ENCODE results near the gene PICALM.
A peak's percentile ranks its signal among the peaks of the same experiment; 100 is the strongest.

The PICALM gene

DNA sequence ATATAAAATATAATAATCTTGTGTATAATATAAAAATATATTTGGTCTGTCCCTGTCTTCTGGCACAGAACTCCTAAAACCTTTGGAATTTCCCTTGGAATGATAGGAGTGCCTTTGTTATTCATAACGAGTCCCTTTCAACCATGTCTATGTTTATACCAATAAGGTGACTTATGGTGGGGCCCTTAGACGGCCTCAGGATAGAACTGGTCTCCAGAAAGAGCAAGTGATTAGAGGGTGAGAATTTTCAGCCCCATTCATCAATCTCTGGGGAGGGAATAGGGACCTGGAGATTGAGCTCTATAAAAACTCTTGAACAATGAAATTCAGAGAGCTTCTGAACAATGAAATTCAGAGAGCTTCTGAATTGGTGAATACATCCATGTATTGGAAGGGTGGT lies 18.4 kb upstream of the PICALM start:
- DNase-seq (ENCODE audit: low read depth), result no peak
- TF ChIP-seq, protein P1, sequence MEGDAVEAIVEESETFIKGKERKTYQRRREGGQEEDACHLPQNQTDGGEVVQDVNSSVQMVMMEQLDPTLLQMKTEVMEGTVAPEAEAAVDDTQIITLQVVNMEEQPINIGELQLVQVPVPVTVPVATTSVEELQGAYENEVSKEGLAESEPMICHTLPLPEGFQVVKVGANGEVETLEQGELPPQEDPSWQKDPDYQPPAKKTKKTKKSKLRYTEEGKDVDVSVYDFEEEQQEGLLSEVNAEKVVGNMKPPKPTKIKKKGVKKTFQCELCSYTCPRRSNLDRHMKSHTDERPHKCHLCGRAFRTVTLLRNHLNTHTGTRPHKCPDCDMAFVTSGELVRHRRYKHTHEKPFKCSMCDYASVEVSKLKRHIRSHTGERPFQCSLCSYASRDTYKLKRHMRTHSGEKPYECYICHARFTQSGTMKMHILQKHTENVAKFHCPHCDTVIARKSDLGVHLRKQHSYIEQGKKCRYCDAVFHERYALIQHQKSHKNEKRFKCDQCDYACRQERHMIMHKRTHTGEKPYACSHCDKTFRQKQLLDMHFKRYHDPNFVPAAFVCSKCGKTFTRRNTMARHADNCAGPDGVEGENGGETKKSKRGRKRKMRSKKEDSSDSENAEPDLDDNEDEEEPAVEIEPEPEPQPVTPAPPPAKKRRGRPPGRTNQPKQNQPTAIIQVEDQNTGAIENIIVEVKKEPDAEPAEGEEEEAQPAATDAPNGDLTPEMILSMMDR (IDR thresholded peaks at IDR 0.05; ENCODE audit: low read depth, low read length), result no peak
- TF ChIP-seq, protein P2, sequence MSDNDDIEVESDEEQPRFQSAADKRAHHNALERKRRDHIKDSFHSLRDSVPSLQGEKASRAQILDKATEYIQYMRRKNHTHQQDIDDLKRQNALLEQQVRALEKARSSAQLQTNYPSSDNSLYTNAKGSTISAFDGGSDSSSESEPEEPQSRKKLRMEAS (IDR thresholded peaks at IDR 0.05; ENCODE audit: low read depth, low read length), result no peak
- TF ChIP-seq MYC (IDR thresholded peaks at IDR 0.05; ENCODE audit: low read depth, low read length) (no peak), POLR2A (IDR thresholded peaks at IDR 0.05; ENCODE audit: extremely low read depth, insufficient read length) (no peak)

DNA sequence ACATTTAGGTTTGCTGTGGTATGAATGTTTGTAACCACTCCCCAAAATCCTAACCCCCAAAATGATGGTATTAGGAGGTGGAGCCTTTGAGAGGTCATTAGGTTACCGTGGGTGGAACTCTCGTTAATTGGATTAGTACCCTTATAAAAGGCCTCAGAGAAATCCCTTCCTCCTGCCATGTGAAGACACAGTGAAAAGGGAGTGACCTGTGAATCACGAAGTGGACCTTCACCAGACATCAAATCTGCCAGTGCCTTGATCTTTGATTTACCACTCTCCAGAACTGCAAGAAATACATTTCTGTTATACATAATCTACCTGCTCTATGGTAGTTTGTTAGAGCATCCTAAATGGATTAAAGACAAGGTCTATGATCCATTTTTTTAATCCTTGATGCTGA lies 12.6 kb upstream of the PICALM start:
- DNase-seq (ENCODE audit: low read depth), result no peak
- no peak overlapping the region for H3K4me3 ChIP-seq (ENCODE audit: low read depth, low read length)
- TF ChIP-seq, protein P2 (IDR thresholded peaks at IDR 0.05; ENCODE audit: low read depth, low read length), result no peak
- TF ChIP-seq MYC (IDR thresholded peaks at IDR 0.05; ENCODE audit: low read depth, low read length) (no peak), POLR2A (IDR thresholded peaks at IDR 0.05; ENCODE audit: extremely low read depth, insufficient read length) (no peak)
- TF ChIP-seq, protein P1 (IDR thresholded peaks at IDR 0.05; ENCODE audit: low read depth, low read length), result no peak

More for the DNA sequence above, 18.4 kb upstream of the PICALM start:
- H3K4me3 ChIP-seq (ENCODE audit: low read depth, low read length), result no peak overlapping the region

DNA sequence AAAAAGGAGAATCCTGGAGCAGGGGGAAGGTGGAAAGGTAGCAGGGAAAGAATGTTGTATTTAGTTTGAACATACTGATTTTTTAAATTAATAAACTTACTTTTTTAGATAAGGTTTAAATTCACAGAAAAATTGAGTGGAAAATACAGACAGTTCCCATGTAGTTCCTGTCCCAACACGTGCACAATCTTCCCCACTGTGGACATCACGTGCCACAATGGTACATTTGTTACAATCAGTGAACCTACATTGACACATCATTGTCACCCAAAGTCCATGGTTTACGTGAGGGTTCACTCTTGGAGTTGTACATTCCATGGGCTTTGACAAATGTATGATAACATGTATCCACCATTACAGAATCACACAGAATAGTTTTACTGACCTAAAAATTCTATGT lies 10.5 kb upstream of the PICALM start:
- no peak overlapping the region for H3K4me3 ChIP-seq (ENCODE audit: low read depth, low read length)
- TF ChIP-seq, protein P1 (IDR thresholded peaks at IDR 0.05; ENCODE audit: low read depth, low read length), result no peak
- no peak for DNase-seq (ENCODE audit: low read depth)

DNA sequence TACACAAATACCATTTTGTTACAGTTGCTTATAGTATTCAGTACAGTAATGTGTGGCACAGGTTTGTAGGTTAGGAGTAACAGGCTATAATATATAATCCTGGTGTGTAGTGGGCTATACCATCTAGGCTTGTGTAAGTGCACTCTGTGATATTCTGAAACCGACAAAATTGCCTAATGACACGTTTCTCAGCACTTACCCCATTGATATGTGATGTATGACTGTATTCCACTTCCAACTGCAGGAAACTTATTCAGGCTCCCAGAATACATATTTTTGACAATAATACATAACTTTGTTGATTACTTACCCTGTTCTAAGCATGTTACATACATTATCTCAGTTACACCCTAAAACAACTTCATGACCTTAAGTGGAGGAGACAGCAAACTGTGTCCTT lies 5.1 kb upstream of the PICALM start:
- no peak for DNase-seq (ENCODE audit: low read depth)
- H3K4me3 ChIP-seq (ENCODE audit: low read depth, low read length), result no peak overlapping the region
- TF ChIP-seq, protein P2 (IDR thresholded peaks at IDR 0.05; ENCODE audit: low read depth, low read length), result no peak
- TF ChIP-seq MYC (IDR thresholded peaks at IDR 0.05; ENCODE audit: low read depth, low read length), result no peak
- TF ChIP-seq POLR2A (IDR thresholded peaks at IDR 0.05; ENCODE audit: extremely low read depth, insufficient read length), result no peak

DNA sequence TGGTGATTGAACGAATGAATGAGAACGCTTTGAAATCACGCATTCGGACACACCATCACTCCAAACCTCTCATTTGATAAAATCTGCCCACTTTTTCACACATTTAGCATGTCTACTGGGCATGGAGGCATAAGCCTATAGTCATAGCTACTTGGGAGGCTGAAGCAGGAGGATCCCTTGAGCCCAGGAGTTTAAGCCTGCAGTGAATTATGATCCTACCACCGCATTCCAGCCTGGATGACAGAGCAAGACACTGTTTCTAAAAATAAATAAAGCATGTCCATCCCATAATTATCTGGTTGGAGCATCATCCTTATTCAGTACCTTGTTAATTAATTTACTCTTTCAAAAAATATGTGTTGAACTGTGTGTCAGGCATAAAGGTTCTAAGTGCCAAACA lies 3.3 kb upstream of the PICALM start:
- no peak overlapping the region for H3K4me3 ChIP-seq (ENCODE audit: low read depth, low read length)
- TF ChIP-seq, protein P2 (IDR thresholded peaks at IDR 0.05; ENCODE audit: low read depth, low read length), result no peak
- TF ChIP-seq MYC (IDR thresholded peaks at IDR 0.05; ENCODE audit: low read depth, low read length) (no peak), POLR2A (IDR thresholded peaks at IDR 0.05; ENCODE audit: extremely low read depth, insufficient read length) (no peak)
- TF ChIP-seq, protein P1 (IDR thresholded peaks at IDR 0.05; ENCODE audit: low read depth, low read length), result no peak
- DNase-seq (ENCODE audit: low read depth), result no peak

DNA sequence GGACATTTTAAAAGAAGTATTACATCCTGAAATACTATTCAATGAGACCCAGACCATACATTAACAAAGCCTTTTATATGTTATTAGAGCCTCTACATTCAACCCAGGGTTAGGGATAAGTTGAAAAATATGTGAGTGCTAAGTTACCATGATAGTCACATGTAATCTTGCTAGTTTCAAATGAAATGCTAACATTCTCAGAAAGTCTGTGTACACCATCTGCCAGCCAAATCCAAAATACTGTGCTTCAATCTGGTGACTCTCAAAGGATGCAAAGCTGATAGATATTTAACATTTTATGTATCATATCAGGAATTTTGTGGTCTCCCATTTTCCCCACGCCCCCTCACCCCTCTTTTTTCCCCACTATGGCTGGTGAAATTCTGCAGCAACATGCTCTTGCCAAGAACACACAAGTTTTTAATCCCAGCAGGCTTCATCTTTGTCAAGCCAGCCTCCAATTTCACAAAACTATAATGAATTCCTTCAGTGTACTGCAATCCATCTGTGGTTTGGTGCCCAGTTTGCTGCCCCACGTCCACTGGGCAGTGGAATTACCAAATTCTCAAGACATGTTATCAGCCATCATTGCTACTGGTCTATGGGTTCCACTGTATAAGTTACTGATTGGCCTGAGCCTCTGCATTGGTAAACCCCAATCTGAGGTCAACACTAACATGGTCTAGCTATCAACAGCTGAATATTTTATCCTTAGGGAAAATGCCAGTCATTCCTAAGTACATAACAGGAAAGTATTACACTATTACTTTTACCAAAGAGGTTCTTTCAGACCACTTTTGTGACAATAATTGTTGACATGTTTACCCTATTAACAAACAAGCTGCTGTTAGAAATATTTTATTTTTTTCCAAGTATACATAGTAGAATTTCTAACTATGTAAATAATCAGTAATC lies 1.5 kb upstream of the PICALM start:
- TF ChIP-seq, protein P2 (IDR thresholded peaks at IDR 0.05; ENCODE audit: low read depth, low read length), result no peak
- TF ChIP-seq MYC (IDR thresholded peaks at IDR 0.05; ENCODE audit: low read depth, low read length) (no peak), POLR2A (IDR thresholded peaks at IDR 0.05; ENCODE audit: extremely low read depth, insufficient read length) (no peak)
- TF ChIP-seq, protein P1 (IDR thresholded peaks at IDR 0.05; ENCODE audit: low read depth, low read length), result no peak
- no peak for DNase-seq (ENCODE audit: low read depth)
- peak overlapping the region; percentile 67 for H3K4me3 ChIP-seq (ENCODE audit: low read depth, low read length)

All from NB4 (cell line).